Suprapubic skin (tissue), 3 donors: Measurements from ENCODE around the gene TNKS2.

Experiments
- CTCF ChIP-seq, 2 donors: fragments of 200-600 bp in 1 of 2; fragments of 450-650 bp in 1 of 2; sonication (generic) in 1 of 2; IDR thresholded peaks; one replicate each; pipeline ENCODE4 v1.5.1; 2016 to 2019; ENCODE audit warnings: antibody characterized with exemption in 2 of 2, mild to moderate bottlenecking in 1 of 2, moderate library complexity in 1 of 2
- POLR2A ChIP-seq, 2 donors: fragments of 450-650 bp; IDR thresholded peaks; one replicate each; pipeline ENCODE4 v1.6.1; 2017; ENCODE audit warnings: antibody characterized with exemption in 2 of 2, mild to moderate bottlenecking in 2 of 2, moderate library complexity in 2 of 2

- TF ChIP-seq CTCF (IDR thresholded peaks at IDR 0.05), result no peak
- TF ChIP-seq POLR2A (IDR thresholded peaks at IDR 0.05), result no peak
These were observed 5.9 kb downstream of the TNKS2 start for GRCh38 chr10:91804126-91804510.
